ENCODE data around the gene HSD17B12.

HSD17B12 gene

GRCh38 chr11:43690929-43691725 lies 10.6 kb downstream of the HSD17B12 start:
- Histone ChIP-seq H3K4me1 (peaks cover 15% of the 10 kb centered on the region), H2AFZ (no peak overlapping the region), H3K79me2 (peaks cover 17% of the 10 kb centered on the region), H3K9me3 (ENCODE audit: control insufficient read depth, low read length) (no peaks in the 10 kb centered on the region), H3K36me3 (ENCODE audit: control insufficient read depth, insufficient read depth, low read length) (no peaks in the 10 kb centered on the region), H3K4me2 (ENCODE audit: low read length) (no peak overlapping the region), H3K9ac (no peak overlapping the region), H3K4me3 (ENCODE audit: low read depth, low read length) (no peak overlapping the region), H3K27ac (no peak overlapping the region), H3K27me3 (ENCODE audit: control insufficient read depth, insufficient read depth, low read length) (no peaks in the 10 kb centered on the region)
- TF ChIP-seq, protein P1, sequence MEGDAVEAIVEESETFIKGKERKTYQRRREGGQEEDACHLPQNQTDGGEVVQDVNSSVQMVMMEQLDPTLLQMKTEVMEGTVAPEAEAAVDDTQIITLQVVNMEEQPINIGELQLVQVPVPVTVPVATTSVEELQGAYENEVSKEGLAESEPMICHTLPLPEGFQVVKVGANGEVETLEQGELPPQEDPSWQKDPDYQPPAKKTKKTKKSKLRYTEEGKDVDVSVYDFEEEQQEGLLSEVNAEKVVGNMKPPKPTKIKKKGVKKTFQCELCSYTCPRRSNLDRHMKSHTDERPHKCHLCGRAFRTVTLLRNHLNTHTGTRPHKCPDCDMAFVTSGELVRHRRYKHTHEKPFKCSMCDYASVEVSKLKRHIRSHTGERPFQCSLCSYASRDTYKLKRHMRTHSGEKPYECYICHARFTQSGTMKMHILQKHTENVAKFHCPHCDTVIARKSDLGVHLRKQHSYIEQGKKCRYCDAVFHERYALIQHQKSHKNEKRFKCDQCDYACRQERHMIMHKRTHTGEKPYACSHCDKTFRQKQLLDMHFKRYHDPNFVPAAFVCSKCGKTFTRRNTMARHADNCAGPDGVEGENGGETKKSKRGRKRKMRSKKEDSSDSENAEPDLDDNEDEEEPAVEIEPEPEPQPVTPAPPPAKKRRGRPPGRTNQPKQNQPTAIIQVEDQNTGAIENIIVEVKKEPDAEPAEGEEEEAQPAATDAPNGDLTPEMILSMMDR (IDR thresholded peaks at IDR 0.05), result no peak

DNA sequence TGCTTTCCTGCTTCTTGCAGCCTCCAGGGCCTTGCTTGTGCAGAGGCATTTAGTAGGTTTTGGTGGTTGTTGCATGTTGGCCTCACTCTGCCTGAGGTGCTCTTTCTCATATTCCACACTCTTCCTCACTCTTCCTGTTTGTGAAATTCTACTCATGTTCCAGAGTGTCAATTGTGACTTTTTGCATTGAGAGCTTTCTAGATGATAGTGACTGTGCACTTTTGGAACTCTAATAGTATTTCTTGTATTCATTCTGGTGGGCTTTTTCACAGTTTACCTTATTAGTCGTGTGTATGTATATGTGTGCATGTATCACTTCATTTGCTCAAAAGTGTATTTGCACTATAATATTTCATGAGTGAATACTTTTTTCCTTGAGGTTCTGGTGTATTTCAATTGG lies 11.3 kb downstream of the HSD17B12 start:
- Histone ChIP-seq H3K27ac (no peak overlapping the region), H3K4me3 (ENCODE audit: low read depth, low read length) (no peak overlapping the region), H3K27me3 (ENCODE audit: control insufficient read depth, insufficient read depth, low read length) (no peaks in the 10 kb centered on the region), H3K4me2 (ENCODE audit: low read length) (no peak overlapping the region), H3K9ac (no peak overlapping the region), H3K9me3 (ENCODE audit: control insufficient read depth, low read length) (no peaks in the 10 kb centered on the region), H3K79me2 (peaks cover 16% of the 10 kb centered on the region), H3K4me1 (peaks cover 14% of the 10 kb centered on the region), H2AFZ (no peak overlapping the region), H3K36me3 (ENCODE audit: control insufficient read depth, insufficient read depth, low read length) (no peaks in the 10 kb centered on the region)
- TF ChIP-seq, protein P1 (IDR thresholded peaks at IDR 0.05), result no peak

DNA sequence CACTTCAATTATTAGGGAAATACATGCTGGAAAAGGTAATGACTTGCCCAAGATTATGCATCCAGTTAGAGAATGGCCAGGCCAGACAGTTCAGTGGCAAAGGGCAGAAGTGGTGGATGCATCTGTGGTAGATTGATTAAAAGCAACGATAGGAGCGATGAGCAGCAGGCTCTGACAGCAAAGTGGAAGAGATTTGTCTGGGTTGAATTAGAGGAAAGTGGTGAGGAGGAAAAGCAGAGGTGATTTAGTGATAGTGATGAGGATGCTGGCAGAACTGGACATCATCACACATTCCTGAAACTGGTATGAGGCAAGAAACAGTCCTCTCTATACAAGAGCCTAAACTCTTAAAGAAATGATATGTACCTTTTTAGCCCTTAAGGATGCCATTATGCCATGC lies 12.5 kb downstream of the HSD17B12 start:
- no peaks in the 10 kb centered on the region for H3K27me3 ChIP-seq (ENCODE audit: control insufficient read depth, insufficient read depth, low read length)
- H3K4me2 ChIP-seq (ENCODE audit: low read length), result no peak overlapping the region
- no peak overlapping the region for H3K9ac ChIP-seq
- peaks cover 11% of the 10 kb centered on the region for H3K4me1 ChIP-seq
- TF ChIP-seq, protein P1 (IDR thresholded peaks at IDR 0.05), result no peak
- no peaks in the 10 kb centered on the region for H3K9me3 ChIP-seq (ENCODE audit: control insufficient read depth, low read length)
- no peak overlapping the region for H2AFZ ChIP-seq
- no peak overlapping the region for H3K4me3 ChIP-seq (ENCODE audit: low read depth, low read length)
- H3K79me2 ChIP-seq, result peaks cover 11% of the 10 kb centered on the region
- H3K27ac ChIP-seq, result no peak overlapping the region
- no peaks in the 10 kb centered on the region for H3K36me3 ChIP-seq (ENCODE audit: control insufficient read depth, insufficient read depth, low read length)

GRCh38 chr11:43693731-43694130 lies 13.2 kb downstream of the HSD17B12 start:
- H3K27ac ChIP-seq, result no peak overlapping the region
- H3K9ac ChIP-seq, result no peak overlapping the region
- no peaks in the 10 kb centered on the region for H3K9me3 ChIP-seq (ENCODE audit: control insufficient read depth, low read length)
- TF ChIP-seq, protein P1 (IDR thresholded peaks at IDR 0.05), result no peak
- no peak overlapping the region for H3K4me2 ChIP-seq (ENCODE audit: low read length)
- peaks cover 11% of the 10 kb centered on the region for H3K79me2 ChIP-seq
- H3K36me3 ChIP-seq (ENCODE audit: control insufficient read depth, insufficient read depth, low read length), result no peaks in the 10 kb centered on the region
- no peaks in the 10 kb centered on the region for H3K27me3 ChIP-seq (ENCODE audit: control insufficient read depth, insufficient read depth, low read length)
- no peak overlapping the region for H3K4me3 ChIP-seq (ENCODE audit: low read depth, low read length)
- H3K4me1 ChIP-seq, result peaks cover 11% of the 10 kb centered on the region
- no peak overlapping the region for H2AFZ ChIP-seq

DNA sequence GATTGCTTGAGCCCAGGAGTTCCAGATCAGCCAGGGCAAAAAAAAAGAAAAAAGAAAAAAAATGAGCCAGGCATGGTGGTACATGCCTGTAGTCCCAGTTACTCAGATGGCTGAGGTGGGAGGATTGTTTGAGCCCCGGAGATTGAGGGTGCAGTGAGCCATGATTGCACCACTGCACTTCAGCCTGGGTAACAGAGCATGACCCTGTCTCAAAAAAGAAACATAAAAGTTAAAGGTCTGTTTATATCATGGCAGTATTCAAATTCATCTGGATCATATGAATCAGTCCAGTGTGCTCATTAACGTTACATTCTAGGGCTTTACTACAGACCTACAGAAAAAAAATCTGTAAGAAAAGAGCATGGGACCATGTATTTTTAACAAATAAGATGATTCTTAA lies 13.9 kb downstream of the HSD17B12 start:
- TF ChIP-seq, protein P1 (IDR thresholded peaks at IDR 0.05), result no peak
- Histone ChIP-seq H3K27ac (no peak overlapping the region), H3K4me1 (peaks cover 11% of the 10 kb centered on the region), H3K9ac (no peak overlapping the region), H2AFZ (no peak overlapping the region), H3K27me3 (ENCODE audit: control insufficient read depth, insufficient read depth, low read length) (no peaks in the 10 kb centered on the region), H3K4me2 (ENCODE audit: low read length) (no peak overlapping the region), H3K36me3 (ENCODE audit: control insufficient read depth, insufficient read depth, low read length) (no peaks in the 10 kb centered on the region), H3K9me3 (ENCODE audit: control insufficient read depth, low read length) (no peaks in the 10 kb centered on the region), H3K79me2 (peaks cover 11% of the 10 kb centered on the region), H3K4me3 (ENCODE audit: low read depth, low read length) (no peak overlapping the region)
